ELF-1 (cell line): ENCODE results near the gene SLC1A7.
"Not testable (repeated sequence)": the region's sequence is repeated elsewhere in the genome, so short reads cannot be mapped to it uniquely, and the experiment has no call there.

ENCODE experiments used
- DNase-seq: peaks from one replicate; pipeline ENCODE4 v3.0.0-alpha.2; 2016; ENCODE audit warnings: low read depth, low spot score

The SLC1A7 gene

GRCh38 chr1:53142226-53142853, at the start of gene SLC1A7:
Gene SLC1A7, minus strand, starts transcription at chr1:53142638. Its CDS starts 189 bp downstream, at chr1:53142449.
- no peak for DNase-seq

GRCh38 chr1:53190210-53190611, 47.8 kb upstream of the SLC1A7 start:
- DNase-seq = no peak

GRCh38 chr1:53189061-53189460, 46.6 kb upstream of the SLC1A7 start:
- no peak for DNase-seq

GRCh38 chr1:53188099-53188498, 45.7 kb upstream of the SLC1A7 start:
- no peak for DNase-seq

- DNase-seq = no peak
Measured at GRCh38 chr1:53187401-53187800, 45.0 kb upstream of the SLC1A7 start.

GRCh38 chr1:53186533-53186932, 44.1 kb upstream of the SLC1A7 start:
- no peak for DNase-seq

GRCh38 chr1:53185955-53186297, 43.5 kb upstream of the SLC1A7 start:
- DNase-seq = not testable (repeated sequence)

GRCh38 chr1:53183095-53183990, 40.9 kb upstream of the SLC1A7 start:
- DNase-seq = peak; percentile 61

GRCh38 chr1:53182716-53183094, 40.3 kb upstream of the SLC1A7 start:
- DNase-seq = no peak

- DNase-seq = peak; percentile 71
Measured at GRCh38 chr1:53182111-53182593, 39.7 kb upstream of the SLC1A7 start.

GRCh38 chr1:53180951-53181350, 38.5 kb upstream of the SLC1A7 start:
- no peak for DNase-seq

- DNase-seq = no peak
Measured at GRCh38 chr1:53180226-53180625, 37.8 kb upstream of the SLC1A7 start.

- no peak for DNase-seq
Measured at GRCh38 chr1:53176452-53177208, 34.2 kb upstream of the SLC1A7 start.

- no peak for DNase-seq
Measured at GRCh38 chr1:53174971-53175913, 32.8 kb upstream of the SLC1A7 start.

GRCh38 chr1:53172426-53173128, 30.1 kb upstream of the SLC1A7 start:
- DNase-seq = peak; percentile 40

- DNase-seq = no peak
Measured at GRCh38 chr1:53166912-53167311, 24.5 kb upstream of the SLC1A7 start.

- no peak for DNase-seq
Measured at GRCh38 chr1:53166366-53166765, 23.9 kb upstream of the SLC1A7 start.

GRCh38 chr1:53165408-53165961, 23.0 kb upstream of the SLC1A7 start:
- no peak for DNase-seq

- no peak for DNase-seq
Measured at GRCh38 chr1:53163291-53163768, 20.9 kb upstream of the SLC1A7 start.

GRCh38 chr1:53162621-53163020, 20.2 kb upstream of the SLC1A7 start:
- DNase-seq = no peak
